Right lobe of liver (tissue), 4 donors: ENCODE measurements around the gene P2RX7.

Experiments used
- CTCF ChIP-seq, 4 donors: fragments of 200-600 bp in 3 of 4; fragments of 450-650 bp in 1 of 4; IDR thresholded peaks; one replicate each; pipeline versions ENCODE4 v1.5.1 to v1.8.0; 2016 to 2022; ENCODE audit warnings: antibody characterized with exemption in 4 of 4, mild to moderate bottlenecking in 2 of 4
- POLR2A ChIP-seq: fragments of 450-650 bp; IDR thresholded peaks from one replicate; pipeline ENCODE4 v1.6.1; 2017; ENCODE audit warnings: antibody characterized with exemption, mild to moderate bottlenecking
- donor health status: DM: no; HTN: no; CAD: no.
- donor health status: DM: no; HTN: no; CAD: no.
- donor health status: DM: no; HTN: yes; CAD: no.

DNA sequence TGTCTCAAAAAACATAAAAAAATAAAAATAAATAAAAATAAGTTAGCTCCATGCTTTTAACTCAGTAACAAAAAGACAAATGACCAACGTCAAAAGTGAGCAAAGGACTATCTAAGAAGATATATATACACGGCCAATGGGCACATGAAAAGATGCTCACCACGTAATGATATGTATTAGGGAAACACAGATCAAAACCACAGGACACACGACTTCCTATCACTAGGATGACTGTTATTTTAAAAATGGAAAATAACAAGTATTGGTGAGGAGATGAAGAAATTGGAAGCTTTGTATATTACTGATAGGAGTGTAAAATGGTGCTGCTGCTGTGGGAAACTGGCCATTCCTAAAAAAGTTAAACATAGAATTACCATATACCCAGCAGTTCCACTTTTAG lies 20.2 kb upstream of the P2RX7 start:
- no peak for TF ChIP-seq CTCF (IDR thresholded peaks at IDR 0.05)
- TF ChIP-seq POLR2A, result no peak
